HS-27A (cell line): Measurements from ENCODE around the gene PEAK3.

ENCODE experiments used
- DNase-seq: peaks from one replicate; pipeline ENCODE4 v3.0.0-alpha.2; 2012; ENCODE audit warnings: low read depth, missing footprints

PEAK3 gene, protein sequence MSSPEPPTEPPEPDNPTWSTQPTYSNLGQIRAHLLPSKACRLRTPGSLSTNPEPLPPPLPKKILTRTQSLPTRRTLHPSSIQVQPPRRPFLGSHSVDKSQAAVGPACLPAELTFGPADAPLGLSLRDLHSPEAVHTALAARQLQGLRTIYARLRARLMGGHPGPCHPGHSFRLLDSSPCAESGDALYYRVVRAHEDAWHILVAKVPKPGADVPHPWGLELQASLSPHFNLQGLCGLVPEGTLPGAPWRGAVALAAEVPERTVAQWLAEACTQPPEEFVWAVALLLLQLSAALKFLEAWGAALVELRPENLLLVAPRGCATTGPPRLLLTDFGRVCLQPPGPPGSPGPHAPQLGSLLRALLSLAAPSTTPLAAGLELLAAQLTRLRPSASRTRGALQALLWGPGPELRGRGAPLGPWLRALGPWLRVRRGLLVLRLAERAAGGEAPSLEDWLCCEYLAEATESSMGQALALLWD

GRCh38 chr19:2282062-2282861 is at the start of gene PEAK3:
TSS of gene PEAK3 (minus strand) at chr19:2282175. CDS start at chr19:2280931, 1,244 bp downstream.
- no peak for DNase-seq

- DNase-seq, result no peak
Measured at GRCh38 chr19:2330632-2331284, 48.8 kb upstream of the PEAK3 start.

DNA sequence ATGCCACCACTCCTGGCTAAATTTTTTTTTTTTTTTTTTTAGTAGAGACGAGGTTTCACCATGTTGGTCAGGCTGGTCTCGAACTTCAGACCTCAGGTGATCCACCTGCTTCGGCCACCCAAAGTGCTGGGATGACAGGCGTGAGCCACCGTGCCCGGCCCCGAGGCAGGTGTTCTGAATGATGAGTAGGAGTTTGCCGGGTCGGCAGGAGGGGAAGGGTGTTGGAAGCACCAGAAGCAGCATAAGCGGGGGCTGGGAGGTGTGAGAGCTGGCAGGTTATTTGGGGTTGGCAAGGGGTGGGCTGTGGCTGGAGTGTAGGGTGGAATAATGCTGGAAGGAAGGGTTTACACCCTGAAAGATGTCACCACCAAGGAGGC is 48.3 kb upstream of the PEAK3 start:
- DNase-seq, result no peak

GRCh38 chr19:2329501-2329916 is 47.5 kb upstream of the PEAK3 start:
- no peak for DNase-seq

- DNase-seq, result no peak
Measured at GRCh38 chr19:2329149-2329478, 47.1 kb upstream of the PEAK3 start.

GRCh38 chr19:2328401-2329148 is 46.6 kb upstream of the PEAK3 start, which contains the start of the genes LSM7 and SPPL2B:
TSS of gene LSM7 (minus strand) at chr19:2328586. CDS start at chr19:2328566, 20 bp downstream.
TSS of gene SPPL2B (plus strand) at chr19:2328684. CDS start at chr19:2328710, 26 bp downstream.
- peak; percentile 45 for DNase-seq

DNA sequence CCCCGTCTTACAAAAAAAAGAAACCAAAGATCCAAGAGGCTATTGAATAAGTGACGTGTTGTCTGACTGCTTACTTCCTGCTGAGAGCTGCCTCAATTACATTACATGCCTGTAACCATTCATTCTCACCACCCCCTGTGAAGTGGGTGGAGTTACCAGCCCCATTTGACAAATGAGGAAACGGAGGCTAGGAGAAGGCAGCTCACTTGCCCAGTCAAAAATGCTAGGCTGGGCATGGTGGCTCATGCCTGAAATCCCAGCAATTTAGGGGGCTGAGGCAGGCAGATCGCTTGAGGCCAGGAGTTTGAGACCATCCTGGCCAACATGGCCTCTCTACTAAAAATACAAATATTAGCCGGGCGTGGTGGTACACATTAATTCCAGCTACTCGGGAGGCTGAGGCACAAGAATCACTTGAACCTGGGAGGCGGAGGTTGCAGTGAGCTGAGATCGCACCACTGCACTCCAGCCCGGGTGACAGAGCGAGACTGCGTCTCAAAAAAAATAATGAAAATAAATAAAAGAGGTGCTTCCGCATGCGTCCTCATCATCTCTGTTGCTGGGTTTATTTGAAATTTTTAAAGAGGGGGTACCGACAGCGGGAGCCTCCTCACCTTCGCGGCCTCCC is 45.9 kb upstream of the PEAK3 start:
- DNase-seq, result peak; percentile 11

DNA sequence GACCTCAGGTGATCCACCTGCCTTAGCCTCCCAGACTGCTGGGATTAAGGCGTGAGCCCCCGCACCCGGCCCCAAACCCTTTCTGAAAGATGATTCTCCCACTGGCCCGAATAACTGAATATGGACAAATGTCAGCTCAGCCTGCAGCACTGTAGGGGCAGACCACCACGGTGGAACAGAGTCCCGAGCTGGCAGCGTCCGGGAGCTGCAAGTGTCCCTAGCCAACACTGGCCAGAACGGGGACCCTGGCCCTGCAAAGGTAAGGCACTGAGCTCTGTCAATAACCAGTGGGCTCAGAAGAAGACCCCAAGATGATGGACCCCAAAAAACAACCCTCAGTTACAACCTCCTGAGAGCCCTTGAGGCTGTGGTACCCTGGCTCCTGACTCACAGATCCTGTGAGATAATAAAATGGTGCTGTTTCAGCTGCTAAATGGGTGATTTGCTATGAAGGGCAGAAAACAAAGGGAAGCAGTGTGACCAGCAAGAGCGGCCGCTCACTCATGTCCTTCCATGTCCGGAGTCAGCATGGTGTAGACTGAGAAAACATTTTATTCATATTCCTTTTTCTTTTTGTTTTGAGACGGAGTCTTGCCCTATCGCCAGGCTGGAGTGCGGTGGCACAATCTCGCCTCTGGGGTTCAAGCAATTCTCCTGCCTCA is 44.9 kb upstream of the PEAK3 start:
- DNase-seq, result no peak

DNA sequence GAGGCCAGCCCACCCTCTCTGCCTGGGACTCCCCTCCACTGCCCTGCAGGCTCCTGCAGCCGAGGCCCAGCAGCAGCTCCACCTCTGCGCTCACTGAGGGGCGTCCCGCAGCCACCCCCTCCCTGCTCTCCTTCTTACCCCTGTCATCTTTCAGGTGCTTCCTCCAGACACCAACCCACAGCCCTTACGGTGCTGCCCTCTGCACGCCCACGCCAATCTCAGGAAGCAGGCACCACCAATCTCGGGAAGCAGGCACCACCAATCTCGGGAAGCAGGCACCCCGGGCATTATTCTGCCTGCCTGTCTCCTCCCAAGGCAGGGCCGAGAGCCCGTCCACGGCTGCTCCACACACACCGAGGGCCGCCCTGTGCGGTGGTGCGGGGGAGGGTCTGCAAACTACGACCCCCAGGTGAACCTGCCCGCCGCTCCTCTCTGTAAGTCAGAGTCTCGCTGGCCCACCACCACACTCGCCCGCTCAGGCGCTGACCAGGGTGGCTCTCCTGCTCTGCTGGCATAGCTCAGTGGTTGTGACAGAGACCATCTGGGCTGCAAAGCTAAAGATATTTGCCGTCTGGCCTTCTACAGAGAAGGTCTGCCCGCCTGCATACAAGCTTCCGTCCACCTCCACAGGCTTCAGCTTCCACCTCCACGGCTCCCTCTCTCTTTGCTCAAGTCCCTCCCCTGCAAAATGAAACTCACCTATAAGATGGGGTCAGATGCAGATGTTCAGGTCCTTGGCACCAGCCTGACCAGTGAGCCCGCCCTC is 43.5 kb upstream of the PEAK3 start:
- no peak for DNase-seq

GRCh38 chr19:2324220-2324948 is 42.4 kb upstream of the PEAK3 start:
- DNase-seq, result no peak

DNA sequence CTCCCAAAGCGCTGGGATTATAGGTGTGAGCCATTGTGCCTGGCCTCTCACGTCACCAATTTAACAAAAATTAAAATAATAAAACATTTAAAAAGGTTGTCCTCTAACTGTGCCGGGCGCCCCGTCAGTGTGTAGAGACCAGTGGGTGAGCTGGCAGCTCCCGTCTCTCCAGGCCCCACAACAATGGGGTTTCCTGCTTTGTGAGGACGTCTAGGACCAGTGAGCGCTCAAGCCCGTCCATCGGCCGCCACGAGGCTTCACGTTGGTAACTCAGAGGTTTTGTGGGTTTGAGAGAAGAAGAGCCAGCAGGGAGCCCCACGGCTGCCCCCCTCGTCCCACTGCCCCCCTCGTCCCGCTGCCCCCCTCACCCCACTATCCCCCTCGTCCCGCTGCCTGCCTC is 41.7 kb upstream of the PEAK3 start:
- DNase-seq, result no peak

- DNase-seq, result no peak
Measured at GRCh38 chr19:2321565-2322283, 39.7 kb upstream of the PEAK3 start.

DNA sequence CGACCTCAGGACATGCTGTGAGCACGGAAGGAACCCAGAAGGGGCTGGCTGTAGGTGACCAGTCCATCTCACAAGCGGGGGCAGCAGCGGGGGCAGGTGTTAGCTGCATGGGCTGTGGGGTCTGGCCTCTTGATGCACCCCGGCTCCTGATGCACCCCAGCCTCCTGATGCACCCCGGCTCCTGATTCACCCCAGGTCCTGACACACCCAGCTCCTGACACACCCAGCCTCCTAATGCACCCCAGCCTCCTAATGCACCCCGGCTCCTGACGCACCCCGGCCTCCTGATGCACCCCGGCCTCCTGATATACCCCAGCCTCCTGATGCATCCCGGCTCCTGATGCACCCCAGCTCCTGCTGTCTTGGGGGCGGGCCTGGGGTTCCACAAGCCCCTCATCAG is 39.0 kb upstream of the PEAK3 start:
- no peak for DNase-seq

GRCh38 chr19:2320049-2320448 is 38.1 kb upstream of the PEAK3 start:
- DNase-seq, result no peak

- DNase-seq, result no peak
Measured at GRCh38 chr19:2319551-2319950, 37.6 kb upstream of the PEAK3 start.

- DNase-seq, result no peak
Measured at GRCh38 chr19:2318923-2319322, 36.9 kb upstream of the PEAK3 start.

DNA sequence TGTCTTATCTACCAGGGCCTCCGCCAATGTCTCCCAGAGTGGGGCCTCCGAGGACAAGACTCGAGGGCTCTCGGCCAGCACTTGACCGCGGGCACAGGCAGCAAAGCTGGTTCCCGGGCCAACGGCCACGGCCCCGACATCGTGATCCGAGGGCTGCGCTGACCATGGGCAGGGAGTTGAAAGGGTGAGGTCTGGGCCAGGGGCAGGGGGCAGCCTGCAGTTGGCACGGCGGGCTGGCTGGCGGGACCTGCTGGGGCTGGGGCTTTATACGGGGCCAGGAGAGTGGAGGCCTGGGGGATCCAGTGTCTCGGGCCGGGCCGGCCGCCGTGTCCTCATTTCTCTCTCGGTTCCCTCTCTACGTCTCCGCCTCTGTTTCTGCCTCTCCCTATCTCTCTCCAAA is 35.8 kb upstream of the PEAK3 start:
- DNase-seq, result no peak

DNA sequence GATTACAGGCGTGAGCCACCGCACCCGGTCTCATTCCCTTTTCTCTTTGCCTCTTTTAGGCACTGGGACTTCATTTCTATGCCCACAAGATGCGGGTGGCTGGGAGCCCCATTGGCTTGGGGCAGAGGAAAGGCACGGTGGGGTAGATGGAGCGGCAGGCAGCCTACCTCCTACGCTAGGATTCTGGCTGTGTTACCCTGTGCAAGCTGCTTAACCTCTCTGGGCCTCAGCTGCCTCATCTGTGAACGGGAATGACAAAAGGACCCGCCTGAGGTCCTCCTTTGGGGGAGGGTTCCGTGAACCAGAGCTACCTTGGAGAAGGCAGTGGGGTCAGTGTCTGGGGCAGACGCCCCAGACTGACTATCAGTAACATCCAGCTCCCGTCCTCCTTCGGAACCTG is 35.3 kb upstream of the PEAK3 start:
- DNase-seq, result no peak
